Measurements from ENCODE around the gene SKOR2.

The SKOR2 gene

GRCh38 chr18:47251289-47252120 lies at the start of gene SKOR2:
SKOR2 (minus strand) TSS chr18:47251660; CDS start chr18:47249183, 2,477 bp downstream.
- DNase-seq = no peak

DNA sequence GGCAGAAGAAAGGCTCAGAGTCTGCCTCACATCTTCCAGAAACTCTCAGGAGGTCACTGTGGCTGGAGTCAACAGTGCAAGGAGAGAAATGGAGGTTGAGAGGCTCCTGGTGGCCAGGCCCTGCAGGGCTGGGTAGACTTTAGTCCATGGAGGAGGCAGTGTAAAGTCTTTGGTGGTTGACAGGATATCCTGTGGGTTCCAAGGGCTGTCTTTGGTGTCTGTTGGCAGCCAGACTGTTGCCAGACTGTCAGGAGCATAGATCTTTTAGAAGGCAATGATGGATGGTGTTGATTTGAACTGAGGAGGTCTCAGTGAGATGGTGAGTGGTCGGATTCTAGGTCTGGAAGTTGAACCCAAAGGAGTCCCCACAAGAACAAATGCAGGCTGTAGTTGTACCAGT lies 45.0 kb upstream of the SKOR2 start:
- no peak for DNase-seq

DNA sequence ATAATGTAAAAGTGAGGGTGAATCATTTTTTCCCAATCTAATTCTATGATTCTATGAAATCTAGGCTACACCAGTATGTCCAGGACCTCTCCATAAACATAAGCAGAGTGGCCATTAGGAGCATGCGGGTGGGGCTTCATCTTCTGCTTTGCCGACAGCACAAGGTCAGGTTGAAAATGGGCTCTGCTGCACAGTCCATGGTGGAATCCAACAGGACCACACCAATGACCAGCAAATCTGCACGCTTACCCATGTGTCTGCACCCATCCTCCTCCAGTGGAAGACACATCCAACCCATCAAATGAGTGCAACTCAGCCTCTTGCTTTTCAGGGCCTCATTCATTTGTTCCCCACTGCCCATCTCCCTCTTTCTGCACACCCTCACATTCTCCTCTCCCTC lies 43.3 kb upstream of the SKOR2 start:
- DNase-seq = no peak

DNA sequence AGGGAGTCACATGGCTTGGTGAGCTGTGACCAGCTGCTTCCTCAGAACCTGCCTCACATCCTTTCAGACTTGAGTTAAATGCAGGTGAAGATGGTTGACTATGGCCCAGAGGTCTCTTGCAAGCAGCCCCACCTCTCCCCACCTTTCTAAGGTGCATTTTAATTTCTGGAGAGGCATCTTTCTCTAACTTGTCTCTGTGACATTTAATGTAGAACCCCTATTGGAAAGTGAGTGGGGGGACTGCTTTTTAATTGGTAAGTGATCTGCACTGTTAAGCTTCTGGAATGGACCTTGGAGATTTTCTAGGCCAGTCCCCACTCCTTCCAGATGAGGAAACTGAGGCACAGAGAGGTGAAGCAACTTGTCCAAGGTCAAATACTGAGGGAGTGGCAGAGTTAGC lies 37.3 kb upstream of the SKOR2 start:
- no peak for DNase-seq

GRCh38 chr18:47287911-47288585 lies 36.6 kb upstream of the SKOR2 start:
- no peak for DNase-seq

GRCh38 chr18:47286776-47287410 lies 35.4 kb upstream of the SKOR2 start:
- no peak for DNase-seq

DNA sequence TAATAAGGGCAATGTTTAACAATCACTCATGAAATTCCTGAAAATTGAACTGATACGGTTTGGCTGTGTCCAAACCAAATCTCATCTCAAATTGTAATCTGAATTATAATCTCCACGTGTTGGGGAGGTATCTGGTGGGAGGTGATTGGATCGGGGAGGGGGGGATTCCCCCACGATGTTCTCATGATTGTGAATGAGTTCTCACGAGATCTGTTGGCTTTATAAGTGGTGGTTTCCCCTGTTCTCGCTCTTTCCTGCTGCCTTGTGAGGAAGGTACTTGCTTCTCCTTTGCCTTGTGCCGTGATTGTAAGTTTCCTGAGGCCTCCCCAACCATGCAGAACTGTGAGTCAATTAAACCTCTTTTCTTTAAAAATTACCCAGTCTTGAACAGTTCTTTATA lies 34.0 kb upstream of the SKOR2 start:
- no peak for DNase-seq

GRCh38 chr18:47284721-47285395 lies 33.4 kb upstream of the SKOR2 start:
- DNase-seq = no peak

GRCh38 chr18:47283476-47283875 lies 32.0 kb upstream of the SKOR2 start:
- no peak for DNase-seq

DNA sequence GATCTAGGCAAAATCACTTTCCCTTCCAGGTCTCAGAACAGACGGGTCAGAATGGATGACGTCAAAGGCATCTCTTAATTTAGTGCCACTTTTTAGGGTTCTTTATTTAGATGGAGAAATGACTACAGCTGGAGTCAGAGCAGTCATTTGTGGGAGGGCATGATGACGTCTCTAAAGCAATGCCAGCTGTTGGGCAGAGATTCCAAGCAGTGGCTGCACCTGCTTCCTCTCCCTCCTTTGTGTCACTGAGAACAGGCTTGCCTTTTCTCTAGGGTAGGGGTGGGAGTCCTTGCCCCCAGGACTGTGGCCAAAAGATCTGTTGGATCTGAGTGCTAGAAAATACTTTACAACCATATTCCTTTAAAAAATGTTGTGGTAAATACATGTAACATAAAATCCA lies 28.7 kb upstream of the SKOR2 start:
- DNase-seq = no peak

GRCh38 chr18:47274961-47275360 lies 23.5 kb upstream of the SKOR2 start:
- DNase-seq = no peak

- DNase-seq = no peak
Measured at GRCh38 chr18:47265197-47265596, 13.7 kb upstream of the SKOR2 start.

DNA sequence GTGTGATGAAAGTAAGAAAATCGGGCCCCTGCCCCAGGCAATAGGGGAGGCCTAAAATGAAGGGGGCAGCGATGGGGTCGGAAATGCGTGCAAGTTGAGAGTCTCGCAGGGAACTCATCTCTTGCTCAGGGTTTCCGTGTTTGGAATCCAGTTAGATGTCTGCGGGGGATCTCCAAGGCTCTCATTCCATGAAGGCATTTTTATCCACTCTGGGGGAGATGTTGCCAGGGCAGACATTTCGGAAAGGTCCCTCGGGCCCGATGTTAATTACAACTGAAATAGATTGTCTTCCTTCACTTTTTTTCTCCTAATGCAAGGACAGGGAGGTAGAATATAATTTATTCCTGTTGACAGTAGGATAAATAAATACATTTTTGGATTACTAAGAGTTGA lies 12.8 kb upstream of the SKOR2 start:
- DNase-seq = no peak

- DNase-seq = no peak
Measured at GRCh38 chr18:47263430-47264307, 12.2 kb upstream of the SKOR2 start.

DNA sequence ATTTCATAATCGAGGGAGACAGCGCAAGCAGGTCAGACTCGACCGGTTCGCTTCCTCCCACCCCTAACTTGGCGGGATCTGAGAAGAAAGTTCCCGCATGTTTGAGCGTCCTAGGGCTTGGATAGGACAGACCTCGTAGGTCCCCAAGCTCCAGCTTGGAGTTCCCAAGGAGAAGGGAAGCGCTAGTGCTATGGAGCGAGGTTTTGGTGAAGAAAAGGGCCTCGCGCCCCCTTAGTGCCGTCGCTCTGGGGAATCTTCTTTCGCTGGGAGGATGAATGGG lies 11.6 kb upstream of the SKOR2 start:
- no peak for DNase-seq

- DNase-seq = no peak
Measured at GRCh38 chr18:47262301-47263149, 11.1 kb upstream of the SKOR2 start.

DNA sequence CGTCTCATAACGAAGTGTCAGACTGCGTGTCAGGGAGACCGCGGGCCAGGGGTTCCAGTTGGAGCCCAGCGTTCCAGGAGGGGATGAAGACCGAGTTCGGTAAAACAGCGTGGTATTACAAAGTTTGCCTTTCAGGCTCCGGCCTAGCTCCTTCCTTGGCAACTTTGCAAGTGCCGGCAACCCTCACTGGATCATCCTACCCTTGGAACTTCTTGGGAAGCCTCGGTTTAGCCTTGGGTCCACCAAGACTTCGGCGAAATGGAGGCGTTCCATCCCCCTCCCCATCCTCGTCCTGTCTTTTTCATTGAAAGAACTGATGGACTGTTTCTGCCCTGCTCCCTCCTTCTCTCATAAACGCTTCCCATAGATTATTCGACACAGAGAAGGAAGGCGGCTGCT lies 10.4 kb upstream of the SKOR2 start:
- no peak for DNase-seq

DNA sequence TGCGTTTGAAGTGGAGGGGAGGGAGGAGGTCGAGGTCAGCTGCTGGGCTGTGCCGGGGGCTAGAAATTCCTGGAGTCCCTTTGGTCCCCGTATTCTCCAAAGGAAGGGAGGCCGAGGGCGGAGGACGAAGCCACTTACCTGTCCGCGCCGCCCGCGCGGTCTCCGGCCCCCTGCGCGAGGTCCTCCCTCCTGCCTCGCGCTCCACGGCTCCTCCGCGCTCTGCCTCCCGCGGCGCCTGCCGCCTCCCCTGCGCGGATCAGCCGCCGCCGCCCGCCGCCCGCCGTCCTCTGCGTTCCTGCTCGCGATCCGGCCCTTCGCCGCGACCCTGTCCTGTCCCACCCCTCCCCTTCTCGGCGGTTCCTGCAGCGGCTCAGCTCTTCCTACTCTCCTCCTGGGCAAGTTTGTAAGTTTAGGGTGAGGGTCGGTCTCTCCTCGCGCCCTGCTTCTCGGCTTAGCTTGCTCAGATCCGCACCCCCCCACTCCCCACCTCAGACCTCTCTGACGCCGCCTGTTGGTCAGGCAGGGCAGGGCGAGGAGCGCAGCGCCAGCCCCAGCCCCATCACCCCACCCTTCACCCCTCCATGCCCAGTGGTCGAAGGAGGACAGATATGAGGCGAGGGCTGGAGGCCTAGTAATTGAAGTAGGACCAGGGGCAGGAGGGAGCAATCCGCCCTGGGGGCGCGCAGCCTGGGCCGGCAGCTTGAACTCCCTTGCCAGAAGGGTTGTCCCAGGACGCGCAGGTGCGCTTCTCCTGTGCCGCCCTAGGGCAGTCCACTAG lies 9.7 kb upstream of the SKOR2 start:
- DNase-seq = no peak

- DNase-seq = no peak
Measured at GRCh38 chr18:47260120-47260923, 8.9 kb upstream of the SKOR2 start.

All from stimulated activated naive CD4-positive, alpha-beta T cell (primary cell).